GM12878 (cell line): Measurements from ENCODE around the gene CALCR. TPM values are rescaled to one million over a fixed set of nuclear protein-coding genes. Genes with fewer than 3 reads are reported as not detected.

Source experiments
- ATAC-seq: fragments of 200-7000 bp; cut with Tn5 transposase; 3 replicates; pipeline ENCODE4 v1.9.1; 2020; ENCODE audit warnings: mild to moderate bottlenecking, moderate library complexity
- BruUV-seq: library from RNA; stranded (reverse); fragments of 400-500 nt; replicated peaks from 2 replicates; lab custom pipeline; 2021; lab: Mats Ljungman, UMichigan
- CTCF ChIA-PET: fragments of 300-600 bp; sonication (Branson Sonifier 250); formaldehyde crosslinking; extraction: SDS; loops from one replicate; lab custom pipeline; 2021; ENCODE audit warnings: inconsistent platforms; lab: Yijun Ruan, JAX
- POLR2A ChIA-PET: fragments of 350-600 bp; formaldehyde crosslinking; extraction: SDS; loops from one replicate; lab custom pipeline; 2021; ENCODE audit warnings: inconsistent platforms; lab: Charles Lee
- RAD21 ChIA-PET: fragments of 300-600 bp; sonication (Branson Sonifier 250); formaldehyde crosslinking; loops from one replicate; lab custom pipeline; 2023; ENCODE audit warnings: antibody characterized with exemption; ENCODE audit not compliant: unreplicated experiment; lab: Charles Lee
- SMC1A ChIA-PET: fragments of 300-600 bp; sonication (Branson Sonifier 250); formaldehyde crosslinking; loops from one replicate; lab custom pipeline; 2023; ENCODE audit not compliant: unreplicated experiment, uncharacterized antibody; lab: Charles Lee
- DNase-seq: peaks from one replicate; pipeline ENCODE4 v3.0.0-alpha.2; 2011; ENCODE audit warnings: low read depth, low spot score
- FAIRE-seq: peaks from 3 replicates; lab custom pipeline; 2011; peaks lifted over from hg19 to GRCh38; lab: Jason Lieb, UNC
- H2AFZ ChIP-seq: 2 replicates; pipeline ENCODE4 v1.6.0; 2011; ENCODE audit warnings: low read depth, low read length, control low read depth; ENCODE audit not compliant: control insufficient read depth
- H3K27ac ChIP-seq: 2 replicates; pipeline ENCODE4 v1.5.1; 2011; ENCODE audit warnings: control low read depth; ENCODE audit not compliant: control insufficient read depth, insufficient read depth
- H3K27me3 ChIP-seq, 2 experiments: replicated peaks in 1 of 2; 2 replicates each; pipeline versions ENCODE4 v1.6.0 to v1.6.1; 2011; ENCODE audit warnings: low read length in 1 of 2; ENCODE audit not compliant: control insufficient read depth in 2 of 2, insufficient read depth in 2 of 2
- H3K36me3 ChIP-seq, 2 experiments: 2 replicates each; pipeline ENCODE4 v1.5.1; 2011; ENCODE audit warnings: low read length in 1 of 2; ENCODE audit not compliant: control insufficient read depth in 2 of 2, insufficient read depth in 2 of 2
- H3K4me1 ChIP-seq: 2 replicates; pipeline ENCODE4 v1.6.1; 2011; ENCODE audit warnings: mild to moderate bottlenecking, low read length, moderate library complexity, mixed read lengths; ENCODE audit not compliant: control insufficient read depth, insufficient read depth
- H3K4me2 ChIP-seq: 2 replicates; pipeline ENCODE4 v1.6.0; 2011; ENCODE audit warnings: control low read depth; ENCODE audit not compliant: control insufficient read depth, insufficient read depth
- H3K4me3 ChIP-seq: fragments of 200-600 bp; sonication (generic); 2 replicates; pipeline ENCODE4 v1.5.1; 2016
- H3K79me2 ChIP-seq: 2 replicates; pipeline ENCODE4 v1.6.0; 2011; ENCODE audit warnings: low read length; ENCODE audit not compliant: control insufficient read depth, insufficient read depth
- H3K9ac ChIP-seq: 2 replicates; pipeline ENCODE4 v1.8.0; 2011; ENCODE audit warnings: low read length, control low read depth, mixed read lengths; ENCODE audit not compliant: control insufficient read depth, insufficient read depth
- H3K9me3 ChIP-seq: replicated peaks from 3 replicates; pipeline ENCODE4 v1.5.1; 2011; ENCODE audit warnings: mild to moderate bottlenecking, low read length; ENCODE audit not compliant: control insufficient read depth, insufficient read depth
- H4K20me1 ChIP-seq: 2 replicates; pipeline ENCODE4 v1.6.0; 2011; ENCODE audit not compliant: control insufficient read depth, insufficient read depth
- BCL11A ChIP-seq: IDR thresholded peaks from 2 replicates; pipeline ENCODE4 v1.6.1; 2011; ENCODE audit warnings: low read depth, low read length
- CEBPB ChIP-seq, 2 experiments: fragments of 150-350 bp in 1 of 2; IDR thresholded peaks; 2 replicates each; pipeline ENCODE4 v1.6.1; 2012 to 2014; ENCODE audit warnings: low read depth in 2 of 2, low read length in 2 of 2, borderline replicate concordance in 1 of 2, inconsistent platforms in 1 of 2
- CHD4 ChIP-seq: fragments of 200-600 bp; sonication (generic); IDR thresholded peaks from 2 replicates; pipeline ENCODE4 v1.6.1; 2016; ENCODE audit warnings: mild to moderate bottlenecking
- EZH2 ChIP-seq: IDR thresholded peaks from 2 replicates; pipeline ENCODE4 v1.6.1; 2012; ENCODE audit warnings: low read depth, mild to moderate bottlenecking, control low read depth, inconsistent platforms, low read length, borderline replicate concordance; ENCODE audit not compliant: control insufficient read depth
- GABPA ChIP-seq: IDR thresholded peaks from 2 replicates; pipeline ENCODE4 v1.6.1; 2014; ENCODE audit warnings: antibody characterized with exemption, low read depth, mild to moderate bottlenecking, inconsistent platforms
- MYB ChIP-seq: fragments of 150-350 bp; IDR thresholded peaks from 2 replicates; pipeline ENCODE4 v1.6.1; 2014; ENCODE audit warnings: mild to moderate bottlenecking, low read depth, low read length, borderline replicate concordance
- POLR2A ChIP-seq: IDR thresholded peaks from 2 replicates; pipeline ENCODE4 v1.6.1; 2011; ENCODE audit warnings: low read depth, mild to moderate bottlenecking, low read length
- RAD21 ChIP-seq: IDR thresholded peaks from 2 replicates; pipeline ENCODE4 v1.6.1; 2011; ENCODE audit warnings: mild to moderate bottlenecking, low read depth, low read length, moderate library complexity; ENCODE audit not compliant: insufficient read depth
- RBBP5 ChIP-seq: fragments of 200-600 bp; sonication (generic); conservative IDR thresholded peaks from 2 replicates; pipeline ENCODE4 v1.6.1; 2016
- SMC3 ChIP-seq: IDR thresholded peaks from 2 replicates; pipeline ENCODE4 v1.6.1; 2011; ENCODE audit warnings: low read length, improper control_type of control experiment, borderline replicate concordance
- SREBF1 ChIP-seq: IDR thresholded peaks from 2 replicates; pipeline ENCODE4 v1.6.1; 2012; ENCODE audit warnings: mild to moderate bottlenecking, low read length
- WGBS: methylation state at CpG from one replicate; pipeline ENCODE4 v1.1.6; 2016; ENCODE audit warnings: low lambda C conversion rate; ENCODE audit not compliant: insufficient replicate concordance, insufficient coverage; ENCODE audit errors: missing lambda C conversion rate; 5-methylcytosine and 5-hydroxymethylcytosine counted together
- in situ Hi-C: fragments of 300-500 bp; cut with MboI; formaldehyde crosslinking; loops from 9 replicates; pipeline ENCODE4 v1.14.3; 2018; ENCODE audit warnings: mixed read lengths
- intact Hi-C: fragments of 100-400 bp; cut with micrococcal nuclease; formaldehyde crosslinking; loops from one replicate; pipeline ENCODE4 v1.14.2; 2022; ENCODE audit not compliant: unreplicated experiment
- polyA plus RNA-seq, 11 experiments: library from polyadenylated mRNA; depleted of rRNA in 4 of 11; unstranded in 6 of 11; stranded (reverse) in 5 of 11; fragments of >200 nt; fragmentation: Nextera tagmentation in 4 of 11; fragmentation: Illumina TruSeq in 1 of 11; extraction: Ambion mirVana in 4 of 11; extraction: Trizol in 1 of 11; gene quantifications; 1 replicate in 1 of 11; 2 replicates in 10 of 11; pipeline versions ENCODE4 v1.2.1 to v1.2.3, GENCODE V29; 2011 to 2016; ENCODE audit warnings: inconsistent platforms in 2 of 11, missing spikeins in 2 of 11, low read depth in 1 of 11
- total RNA-seq, 4 experiments: library from RNA; depleted of rRNA in 3 of 4; stranded (reverse); fragments of >200 nt in 3 of 4; fragmentation: Illumina TruSeq in 1 of 4; extraction: Trizol in 1 of 4; gene quantifications; 2 replicates each; pipeline versions ENCODE4 v1.2.1 to v1.2.3, GENCODE V29; 2013 to 2021
- TF ChIP-seq, protein P1 (sequence below): fragments of 450-650 bp; formaldehyde crosslinking; IDR thresholded peaks from 2 replicates; pipeline ENCODE4 v1.4.0; 2022; ENCODE audit warnings: mild to moderate bottlenecking, moderate library complexity
- TF ChIP-seq, protein P2 (sequence below), 3 experiments: IDR thresholded peaks in 2 of 3; conservative IDR thresholded peaks in 1 of 3; 2 replicates each; pipeline ENCODE4 v1.5.1; 2011; ENCODE audit warnings: low read depth in 3 of 3, low read length in 3 of 3, mild to moderate bottlenecking in 3 of 3, control low read depth in 2 of 3, moderate library complexity in 2 of 3, inconsistent platforms in 1 of 3, mixed read lengths in 1 of 3; ENCODE audit not compliant: control insufficient read depth in 2 of 3, insufficient read depth in 1 of 3; ENCODE audit errors: extremely low read depth in 1 of 3
- TF ChIP-seq, protein P3 (sequence below): IDR thresholded peaks from 2 replicates; pipeline ENCODE4 v1.6.1; 2012; ENCODE audit warnings: low read depth, low read length, improper control_type of control experiment

CALCR gene
- total and polyA plus RNA-seq, 10 of the 15 experiments (the other 5 are each of a cell fraction or from before 2014, with no cell fraction given) = not detected

DNA sequence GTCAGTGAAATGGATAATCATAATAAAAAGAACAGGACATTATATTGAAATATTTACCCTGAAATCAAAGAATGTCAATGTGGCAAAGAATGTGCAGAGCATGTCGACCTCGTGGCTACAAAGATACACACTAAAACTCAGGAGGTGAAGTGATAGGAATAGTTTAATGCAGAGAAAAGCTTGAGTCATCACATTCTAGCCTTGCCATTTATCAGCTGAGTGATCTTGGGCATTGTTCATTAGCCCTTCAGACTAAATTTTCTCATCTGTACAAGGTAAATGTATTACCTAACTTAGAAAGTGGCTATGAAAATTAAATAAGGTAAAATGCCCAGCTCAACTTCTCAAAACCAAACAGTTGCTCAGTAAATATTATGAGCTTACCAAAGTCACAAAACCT lies 22.6 kb downstream of the CALCR start (continued):
- TF ChIP-seq, protein P1, sequence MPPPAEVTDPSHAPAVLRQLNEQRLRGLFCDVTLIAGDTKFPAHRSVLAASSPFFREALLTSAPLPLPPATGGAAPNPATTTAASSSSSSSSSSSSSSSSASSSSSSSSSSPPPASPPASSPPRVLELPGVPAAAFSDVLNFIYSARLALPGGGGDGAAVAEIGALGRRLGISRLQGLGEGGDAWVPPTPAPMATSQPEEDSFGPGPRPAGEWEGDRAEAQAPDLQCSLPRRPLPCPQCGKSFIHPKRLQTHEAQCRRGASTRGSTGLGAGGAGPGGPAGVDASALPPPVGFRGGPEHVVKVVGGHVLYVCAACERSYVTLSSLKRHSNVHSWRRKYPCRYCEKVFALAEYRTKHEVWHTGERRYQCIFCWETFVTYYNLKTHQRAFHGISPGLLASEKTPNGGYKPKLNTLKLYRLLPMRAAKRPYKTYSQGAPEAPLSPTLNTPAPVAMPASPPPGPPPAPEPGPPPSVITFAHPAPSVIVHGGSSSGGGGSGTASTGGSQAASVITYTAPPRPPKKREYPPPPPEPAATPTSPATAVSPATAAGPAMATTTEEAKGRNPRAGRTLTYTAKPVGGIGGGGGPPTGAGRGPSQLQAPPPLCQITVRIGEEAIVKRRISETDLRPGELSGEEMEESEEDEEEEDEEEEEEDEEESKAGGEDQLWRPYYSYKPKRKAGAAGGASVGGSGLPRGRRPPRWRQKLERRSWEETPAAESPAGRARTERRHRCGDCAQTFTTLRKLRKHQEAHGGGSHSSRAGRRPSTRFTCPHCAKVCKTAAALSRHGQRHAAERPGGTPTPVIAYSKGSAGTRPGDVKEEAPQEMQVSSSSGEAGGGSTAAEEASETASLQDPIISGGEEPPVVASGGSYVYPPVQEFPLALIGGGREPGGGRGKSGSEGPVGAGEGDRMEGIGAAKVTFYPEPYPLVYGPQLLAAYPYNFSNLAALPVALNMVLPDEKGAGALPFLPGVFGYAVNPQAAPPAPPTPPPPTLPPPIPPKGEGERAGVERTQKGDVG (CRISPR knock-in tag) = no peak
- no peak for TF ChIP-seq MYB

DNA sequence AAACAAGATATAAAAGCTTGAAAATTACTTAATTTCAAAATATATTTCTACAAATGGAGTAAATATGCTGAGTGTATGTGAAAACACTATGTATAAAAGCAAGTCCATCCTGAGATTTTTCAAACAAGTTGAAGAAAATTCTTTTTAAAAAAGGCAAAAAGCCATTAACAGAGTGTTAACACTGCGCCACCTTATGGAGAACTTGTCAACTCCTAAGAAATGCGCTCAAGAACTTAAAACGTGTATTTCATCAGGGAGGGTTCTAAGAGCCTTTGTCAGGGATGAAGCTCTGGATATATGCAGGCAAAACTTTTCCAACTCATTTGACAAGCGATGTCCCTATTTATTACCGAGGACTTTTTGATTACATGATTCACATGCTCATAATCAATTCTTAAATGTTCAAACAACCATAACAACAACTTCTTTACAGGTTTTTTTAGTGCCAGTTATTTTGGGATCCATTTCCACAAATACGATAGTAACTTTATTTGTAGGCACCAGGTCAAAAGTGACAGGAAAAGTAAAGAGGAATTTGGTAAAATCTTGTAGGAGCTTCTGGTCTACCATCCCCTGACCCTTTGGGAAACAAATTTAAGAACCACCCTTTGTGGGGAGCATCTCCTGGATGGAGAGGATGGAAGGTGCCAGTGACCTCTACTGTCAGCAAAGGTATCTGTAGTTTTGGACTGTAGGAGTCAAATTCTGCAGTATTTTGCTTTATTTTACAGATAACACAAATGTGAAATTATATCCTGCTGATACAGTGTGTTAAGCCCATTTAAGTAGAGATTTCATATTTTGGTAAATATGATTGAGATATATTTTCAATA lies 23.2 kb downstream of the CALCR start:
- Histone ChIP-seq H4K20me1 (no peaks in the 10 kb centered on the region), H3K9ac (no peak overlapping the region), H3K4me1 (no peaks in the 10 kb centered on the region), H3K79me2 (no peaks in the 10 kb centered on the region), H3K27me3 (0 out of 4 replicates have a peak, but pooled peaks cover 0 to 1% of the 10 kb centered on the region in 2 experiments), H3K36me3 (no peaks in the 10 kb centered on the region), H2AFZ (no peak overlapping the region), H3K4me3 (no peak overlapping the region), H3K9me3 (no peaks in the 10 kb centered on the region), H3K27ac (no peak overlapping the region), H3K4me2 (no peak overlapping the region)
- BruUV-seq = no TSS peak
- ATAC-seq = peak; percentile 70
- WGBS = 14% methylated on average over 6 of the region's 6 CpGs
- RAD21 ChIA-PET = interaction anchor here (0.8 to 1.4 kb wide), 4 partner anchors 272 to 310 kb away, joined by 3 read pairs; no protein-coding TSS in a partner anchor
- POLR2A ChIA-PET = no interaction called here
- FAIRE-seq = peak; percentile 57
- intact Hi-C loops (loop anchor here (1.0 to 10.0 kb wide), 2 partner anchors 306 to 456 kb away; no protein-coding TSS in a partner anchor), in situ Hi-C loops (loop anchor here (5.0 kb wide), 1 partner anchor 309 kb away; no protein-coding TSS in a partner anchor)
- TF ChIP-seq RAD21 (peak; percentile 66), CHD4 (no peak), SREBF1 (no peak), CEBPB (IDR thresholded peaks at IDR 0.05; ENCODE audit: borderline replicate concordance in 1 of 2, low read depth in 2 of 2, low read length in 2 of 2) (no peak), EZH2 (no peak), BCL11A (no peak), POLR2A (no peak), RBBP5 (no peak), GABPA (no peak), SMC3 (peak; percentile 63; the same call in 1 of the 2 replicates)
- TF ChIP-seq, protein P2, sequence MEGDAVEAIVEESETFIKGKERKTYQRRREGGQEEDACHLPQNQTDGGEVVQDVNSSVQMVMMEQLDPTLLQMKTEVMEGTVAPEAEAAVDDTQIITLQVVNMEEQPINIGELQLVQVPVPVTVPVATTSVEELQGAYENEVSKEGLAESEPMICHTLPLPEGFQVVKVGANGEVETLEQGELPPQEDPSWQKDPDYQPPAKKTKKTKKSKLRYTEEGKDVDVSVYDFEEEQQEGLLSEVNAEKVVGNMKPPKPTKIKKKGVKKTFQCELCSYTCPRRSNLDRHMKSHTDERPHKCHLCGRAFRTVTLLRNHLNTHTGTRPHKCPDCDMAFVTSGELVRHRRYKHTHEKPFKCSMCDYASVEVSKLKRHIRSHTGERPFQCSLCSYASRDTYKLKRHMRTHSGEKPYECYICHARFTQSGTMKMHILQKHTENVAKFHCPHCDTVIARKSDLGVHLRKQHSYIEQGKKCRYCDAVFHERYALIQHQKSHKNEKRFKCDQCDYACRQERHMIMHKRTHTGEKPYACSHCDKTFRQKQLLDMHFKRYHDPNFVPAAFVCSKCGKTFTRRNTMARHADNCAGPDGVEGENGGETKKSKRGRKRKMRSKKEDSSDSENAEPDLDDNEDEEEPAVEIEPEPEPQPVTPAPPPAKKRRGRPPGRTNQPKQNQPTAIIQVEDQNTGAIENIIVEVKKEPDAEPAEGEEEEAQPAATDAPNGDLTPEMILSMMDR (IDR thresholded peaks at IDR 0.05 in 2 of 3, conservative IDR thresholded peaks at IDR 0.05 in 1 of 3; ENCODE audit: control insufficient read depth in 2 of 3, extremely low read depth in 1 of 3, insufficient read depth in 1 of 3, low read depth in 3 of 3, low read length in 3 of 3) = peak; percentile 50 to 54 (median 50); a peak in 5 of 6 replicates
- TF ChIP-seq, protein P3, sequence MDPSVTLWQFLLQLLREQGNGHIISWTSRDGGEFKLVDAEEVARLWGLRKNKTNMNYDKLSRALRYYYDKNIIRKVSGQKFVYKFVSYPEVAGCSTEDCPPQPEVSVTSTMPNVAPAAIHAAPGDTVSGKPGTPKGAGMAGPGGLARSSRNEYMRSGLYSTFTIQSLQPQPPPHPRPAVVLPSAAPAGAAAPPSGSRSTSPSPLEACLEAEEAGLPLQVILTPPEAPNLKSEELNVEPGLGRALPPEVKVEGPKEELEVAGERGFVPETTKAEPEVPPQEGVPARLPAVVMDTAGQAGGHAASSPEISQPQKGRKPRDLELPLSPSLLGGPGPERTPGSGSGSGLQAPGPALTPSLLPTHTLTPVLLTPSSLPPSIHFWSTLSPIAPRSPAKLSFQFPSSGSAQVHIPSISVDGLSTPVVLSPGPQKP = no peak
- SMC1A ChIA-PET = interaction anchor here (0.8 to 3.5 kb wide), 8 partner anchors 11 to 309 kb away, joined by 3 to 19 read pairs (median 4); no protein-coding TSS in a partner anchor
- no peak for DNase-seq
- CTCF ChIA-PET = interaction anchor here (0.6 to 8.0 kb wide), 21 partner anchors 9 to 319 kb away, joined by 3 to 103 read pairs (median 5); partner anchors contain the start of gene VPS50
